ENCODE results near the gene MCU. TPM values are rescaled to one million over a fixed set of nuclear protein-coding genes. Genes with fewer than 3 reads are reported as not detected.
"Not testable (repeated sequence)": the region's sequence is repeated elsewhere in the genome, so short reads cannot be mapped to it uniquely, and the experiment has no call there.

MCU gene
- total and polyA plus RNA-seq, 12 donors = 9.0 to 19.0 (median 14.7) TPM

GRCh38 chr10:72736176-72736827 is 44.4 kb downstream of the MCU start:
- intact Hi-C loops (cut with DNase I) = loop anchor here in 1 of 10 donors (5.0 kb wide), 1 partner anchor 44 kb away; the partner anchor contains the start of gene MCU
- peak in 7 of 8 donors; percentile 13 to 59 (median 49) for ATAC-seq

GRCh38 chr10:72736828-72737220 is 44.9 kb downstream of the MCU start:
- no peak for ATAC-seq
- H3K27ac ChIP-seq = peak overlapping the region in 9 of 10 donors; percentile 34 to 83 (median 54)
- no peak overlapping the region for H3K4me3 ChIP-seq
- WGBS, 2 donors = 71 to 79% methylated on average over 4 of the region's 4 CpGs
- no peaks in the 10 kb centered on the region for H3K9me3 ChIP-seq
- intact Hi-C loops (cut with DNase I) = loop anchor here in 1 of 10 donors (5.0 kb wide), 1 partner anchor 45 kb away; the partner anchor contains the start of gene MCU
- H3K4me1 ChIP-seq = peaks cover 3 to 71% (median 57%) of the 10 kb centered on the region in 9 donors
- DNase-seq = no peak
- H3K27me3 ChIP-seq = no peaks in the 10 kb centered on the region
- H3K36me3 ChIP-seq = no peaks in the 10 kb centered on the region
- TF ChIP-seq CTCF (IDR thresholded peaks at IDR 0.05) = no peak

More at GRCh38 chr10:72736176-72736827, 44.4 kb downstream of the MCU start:
- no peak for TF ChIP-seq CTCF (IDR thresholded peaks at IDR 0.05)
- 27 to 30% methylated on average over 1 of the region's 1 CpG for WGBS, 2 donors
- Histone ChIP-seq H3K9me3 (no peaks in the 10 kb centered on the region), H3K27ac (peak overlapping the region in 9 of 10 donors; percentile 34 to 83 (median 54)), H3K27me3 (no peaks in the 10 kb centered on the region), H3K4me1 (peaks cover 3 to 68% (median 53%) of the 10 kb centered on the region in 9 donors), H3K36me3 (no peaks in the 10 kb centered on the region), H3K4me3 (no peak overlapping the region)
- DNase-seq = peak in 1 of 2 donors; percentile 16

GRCh38 chr10:72737357-72737756 is 45.4 kb downstream of the MCU start:
- ATAC-seq, H3K36me3 ChIP-seq, H3K9me3 ChIP-seq, H3K4me3 ChIP-seq, DNase-seq, H3K27me3 ChIP-seq: not testable (repeated sequence)
- 95 to 97% methylated on average over 6 of the region's 6 CpGs for WGBS, 2 donors
- H3K27ac ChIP-seq = peak overlapping the region in 7 of 10 donors; percentile 44 to 83 (median 65)
- H3K4me1 ChIP-seq = peaks cover 3 to 71% (median 57%) of the 10 kb centered on the region in 9 donors
- intact Hi-C loops (cut with DNase I) = loop anchor here in 1 of 10 donors (5.0 kb wide), 1 partner anchor 45 kb away; the partner anchor contains the start of gene MCU

- Histone ChIP-seq H3K4me3 (peak overlapping the region in 4 of 10 donors; percentile 8 to 30 (median 20)), H3K4me1 (peaks cover 3 to 71% (median 57%) of the 10 kb centered on the region in 9 donors), H3K9me3 (no peaks in the 10 kb centered on the region), H3K27ac (peak overlapping the region in 9 of 10 donors; percentile 3 to 83 (median 56)), H3K27me3 (no peaks in the 10 kb centered on the region), H3K36me3 (no peaks in the 10 kb centered on the region)
- TF ChIP-seq CTCF (IDR thresholded peaks at IDR 0.05) = no peak
- intact Hi-C loops (cut with DNase I) = loop anchor here in 1 of 10 donors (5.0 kb wide), 1 partner anchor 46 kb away; the partner anchor contains the start of gene MCU
- 4 to 6% methylated on average over 2 of the region's 2 CpGs for WGBS, 2 donors
- peak in 6 of 8 donors; percentile 52 to 82 (median 68) for ATAC-seq
- DNase-seq = peak in 1 of 2 donors; percentile 24
Measured at GRCh38 chr10:72738486-72738885, 46.5 kb downstream of the MCU start.
